Mucosa of stomach (tissue), 1 donor: ENCODE results near the gene PEX16.
A peak's percentile ranks its signal among the peaks of the same experiment; 100 is the strongest.

Source experiments
- H3K27me3 ChIP-seq: one replicate; pipeline ENCODE4 v1.7.0; 2013; ENCODE audit warnings: mild to moderate bottlenecking, low read length; ENCODE audit not compliant: control insufficient read depth, insufficient read depth
- H3K36me3 ChIP-seq: one replicate; pipeline ENCODE4 v1.7.0; 2013; ENCODE audit warnings: low read length; ENCODE audit not compliant: control insufficient read depth, insufficient read depth
- H3K4me1 ChIP-seq: one replicate; pipeline ENCODE4 v1.7.0; 2013; ENCODE audit warnings: mild to moderate bottlenecking, low read length; ENCODE audit not compliant: control insufficient read depth, insufficient read depth
- H3K4me3 ChIP-seq: one replicate; pipeline ENCODE4 v1.7.0; 2013; ENCODE audit warnings: low read length
- H3K9ac ChIP-seq: one replicate; pipeline ENCODE4 v1.7.0; 2013; ENCODE audit warnings: mild to moderate bottlenecking, low read length, moderate library complexity
- H3K9me3 ChIP-seq: one replicate; pipeline ENCODE4 v1.7.0; 2013; ENCODE audit warnings: mild to moderate bottlenecking, low read length, moderate library complexity; ENCODE audit not compliant: control insufficient read depth
- donor health status: Pancreatic carcinoma.

The PEX16 gene

GRCh38 chr11:45876401-45876800 is 41.3 kb downstream of the PEX16 start:
- H3K27me3 ChIP-seq = no peaks in the 10 kb centered on the region
- no peaks in the 10 kb centered on the region for H3K9me3 ChIP-seq
- H3K9ac ChIP-seq = no peak overlapping the region
- H3K4me3 ChIP-seq = no peak overlapping the region
- H3K4me1 ChIP-seq = no peaks in the 10 kb centered on the region
- H3K36me3 ChIP-seq = peaks cover 11% of the 10 kb centered on the region

DNA sequence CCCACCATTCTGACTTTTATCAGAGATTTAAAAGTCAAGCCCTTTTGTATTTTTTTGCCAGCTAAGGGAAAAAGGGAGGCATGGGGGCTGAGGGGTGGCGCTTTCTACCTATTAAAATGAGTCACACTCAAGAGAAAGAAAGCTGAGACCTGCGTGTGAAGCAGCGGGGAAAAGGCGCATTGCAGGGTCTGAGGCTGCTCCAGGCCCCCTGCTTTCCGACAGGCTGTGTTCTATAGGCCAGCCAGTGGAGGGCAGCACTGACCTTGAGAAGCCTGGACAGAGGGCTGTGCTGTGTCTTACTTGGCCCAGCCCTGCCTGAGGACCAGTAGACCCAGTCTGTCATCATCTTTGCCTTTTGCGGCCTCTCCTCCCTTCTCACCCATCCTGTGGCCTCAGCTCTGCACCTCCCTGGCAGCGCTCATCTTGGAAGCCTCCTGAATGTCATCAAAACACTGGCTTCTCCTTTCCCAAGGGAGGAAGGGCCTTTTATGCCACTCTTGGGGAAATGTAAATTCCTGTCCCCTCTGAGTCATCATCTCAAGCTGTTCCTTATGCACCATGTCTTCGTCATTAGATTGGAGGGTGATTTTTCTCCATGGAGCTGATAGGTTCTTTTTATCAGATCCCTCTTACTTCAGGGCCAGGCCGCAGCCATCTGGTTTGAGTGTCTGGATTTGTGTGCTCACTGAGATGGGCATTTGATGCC is 44.9 kb downstream of the PEX16 start:
- H3K4me1 ChIP-seq = no peaks in the 10 kb centered on the region
- no peaks in the 10 kb centered on the region for H3K9me3 ChIP-seq
- H3K36me3 ChIP-seq = peaks cover 35% of the 10 kb centered on the region
- no peak overlapping the region for H3K9ac ChIP-seq
- no peak overlapping the region for H3K4me3 ChIP-seq
- no peaks in the 10 kb centered on the region for H3K27me3 ChIP-seq

DNA sequence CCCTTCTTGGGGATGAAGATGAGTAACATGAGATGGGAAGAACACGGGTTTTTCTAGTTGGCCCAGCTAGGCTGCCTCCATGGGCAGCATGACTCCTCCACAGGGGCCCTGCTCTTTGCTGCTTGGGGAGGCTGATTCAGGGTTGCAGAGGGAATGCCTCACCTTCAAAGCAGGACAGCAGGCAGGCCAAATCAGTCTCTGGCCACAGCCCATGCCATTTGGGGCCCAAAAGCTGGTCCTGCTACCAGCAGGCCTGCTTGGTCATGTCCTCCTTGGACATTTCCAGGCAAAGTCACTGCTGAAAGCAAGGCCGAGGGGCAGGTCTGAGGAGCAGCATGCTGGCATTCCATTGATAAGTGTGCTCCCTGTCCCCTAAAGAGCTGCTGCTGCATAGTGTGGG is 46.0 kb downstream of the PEX16 start:
- Histone ChIP-seq H3K4me1 (no peaks in the 10 kb centered on the region), H3K9me3 (no peaks in the 10 kb centered on the region), H3K4me3 (no peak overlapping the region), H3K36me3 (peaks cover 42% of the 10 kb centered on the region), H3K27me3 (no peaks in the 10 kb centered on the region), H3K9ac (no peak overlapping the region)

DNA sequence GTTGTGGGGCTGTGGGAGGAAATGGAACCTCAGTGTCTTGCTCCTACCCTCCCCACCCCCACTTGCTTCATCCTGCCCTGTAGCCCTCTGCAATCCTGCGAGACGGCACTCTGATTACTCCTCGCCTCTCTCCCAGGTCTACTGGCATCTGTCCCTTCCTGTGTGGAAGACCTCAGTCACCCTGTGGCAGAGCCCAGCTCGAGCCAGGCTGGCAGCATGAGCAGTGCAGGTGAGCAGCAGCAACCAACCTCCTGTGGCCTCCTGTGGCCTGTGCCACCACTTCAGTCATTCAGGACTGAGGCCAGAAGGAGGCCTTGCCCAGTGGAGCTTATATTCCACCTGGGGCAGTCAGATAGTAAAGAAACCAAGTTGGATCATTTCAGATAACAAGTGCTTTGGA is 47.0 kb downstream of the PEX16 start:
- no peak overlapping the region for H3K9ac ChIP-seq
- no peak overlapping the region for H3K4me3 ChIP-seq
- H3K4me1 ChIP-seq = no peaks in the 10 kb centered on the region
- H3K36me3 ChIP-seq = peaks cover 45% of the 10 kb centered on the region
- H3K27me3 ChIP-seq = no peaks in the 10 kb centered on the region
- no peaks in the 10 kb centered on the region for H3K9me3 ChIP-seq

- Histone ChIP-seq H3K9me3 (no peaks in the 10 kb centered on the region), H3K36me3 (peaks cover 45% of the 10 kb centered on the region), H3K9ac (no peak overlapping the region), H3K27me3 (no peaks in the 10 kb centered on the region), H3K4me1 (no peaks in the 10 kb centered on the region), H3K4me3 (no peak overlapping the region)
Measured at GRCh38 chr11:45869551-45869950, 48.1 kb downstream of the PEX16 start.

- no peaks in the 10 kb centered on the region for H3K9me3 ChIP-seq
- no peak overlapping the region for H3K9ac ChIP-seq
- no peaks in the 10 kb centered on the region for H3K27me3 ChIP-seq
- H3K36me3 ChIP-seq = peaks cover 18% of the 10 kb centered on the region
- peaks cover 13% of the 10 kb centered on the region for H3K4me1 ChIP-seq
- no peak overlapping the region for H3K4me3 ChIP-seq
Measured at GRCh38 chr11:45864041-45864440, 53.6 kb downstream of the PEX16 start.

DNA sequence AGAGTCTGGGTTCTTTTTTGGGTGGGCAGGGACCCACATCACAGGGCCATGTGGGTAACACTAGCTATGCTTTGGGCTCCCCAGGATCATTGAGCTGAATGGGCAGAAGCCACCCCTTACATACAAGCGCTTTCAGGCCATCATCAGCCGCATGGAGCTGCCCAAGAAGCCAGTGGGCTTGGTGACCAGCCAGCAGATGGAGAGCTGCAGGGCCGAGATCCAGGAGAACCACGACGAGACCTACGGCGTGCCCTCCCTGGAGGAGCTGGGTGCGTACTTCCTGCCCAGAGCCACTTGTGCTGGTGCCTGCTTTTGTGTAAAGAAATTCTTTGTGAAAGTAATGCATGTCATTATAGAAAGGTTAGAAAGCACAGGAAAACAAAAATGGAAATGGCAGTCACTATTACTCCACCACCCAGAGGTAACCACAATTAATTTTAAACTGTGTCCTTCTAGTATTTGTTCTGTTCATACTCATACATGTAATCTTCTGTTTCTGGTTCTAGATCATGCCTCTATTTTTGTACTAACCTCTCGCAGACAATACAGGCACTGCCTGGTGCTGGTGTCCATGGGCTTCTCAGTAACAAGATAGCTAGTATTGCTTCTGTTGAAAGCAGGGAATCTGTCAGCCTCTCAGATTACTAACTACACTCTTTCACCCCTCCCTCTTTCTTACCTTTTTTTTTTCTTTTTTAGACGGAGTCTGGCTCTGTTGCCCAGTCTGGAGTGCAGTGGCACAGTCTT is 56.7 kb downstream of the PEX16 start:
- H3K4me3 ChIP-seq = no peak overlapping the region
- no peaks in the 10 kb centered on the region for H3K9me3 ChIP-seq
- peaks cover 7% of the 10 kb centered on the region for H3K36me3 ChIP-seq
- peaks cover 37% of the 10 kb centered on the region for H3K4me1 ChIP-seq
- no peak overlapping the region for H3K9ac ChIP-seq
- no peaks in the 10 kb centered on the region for H3K27me3 ChIP-seq

DNA sequence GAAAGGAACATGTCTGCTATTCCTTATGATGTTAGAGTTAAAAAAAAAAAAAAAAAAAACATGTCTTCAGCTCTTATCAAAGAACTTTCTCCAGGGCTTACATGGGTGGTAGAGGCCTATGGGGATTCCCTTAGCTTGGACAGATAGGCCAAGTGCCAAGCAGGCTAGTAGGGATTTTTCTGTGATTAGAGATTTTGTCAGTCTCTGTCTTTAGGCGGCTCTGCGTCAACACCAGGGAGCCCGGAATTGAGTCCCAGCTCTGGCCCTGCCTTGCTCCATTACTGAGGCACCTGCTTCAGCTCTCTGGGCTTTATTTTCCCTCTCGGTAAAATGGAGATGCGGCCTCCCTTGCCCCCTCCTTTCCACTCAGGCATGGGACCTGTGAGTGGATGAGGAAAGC is 57.3 kb downstream of the PEX16 start:
- no peaks in the 10 kb centered on the region for H3K27me3 ChIP-seq
- no peaks in the 10 kb centered on the region for H3K9me3 ChIP-seq
- no peak overlapping the region for H3K4me3 ChIP-seq
- peaks cover 5% of the 10 kb centered on the region for H3K36me3 ChIP-seq
- peak overlapping the region; percentile 16 for H3K9ac ChIP-seq
- peaks cover 37% of the 10 kb centered on the region for H3K4me1 ChIP-seq
